HG02642 (cell line): ENCODE results near the gene HGS.
"Not testable (repeated sequence)": the region's sequence is repeated elsewhere in the genome, so short reads cannot be mapped to it uniquely, and the experiment has no call there.

Source experiments
- ATAC-seq: cut with Tn5 transposase; IDR thresholded peaks from one replicate; pipeline ENCODE4 v1.9.1; 2021; ENCODE audit warnings: mild to moderate bottlenecking; ENCODE audit not compliant: unreplicated experiment, poor library complexity

HGS gene

GRCh38 chr17:81738801-81739393, 55.1 kb downstream of the HGS start:
- ATAC-seq = no peak

GRCh38 chr17:81739593-81739992, 55.8 kb downstream of the HGS start:
- ATAC-seq = not testable (repeated sequence)

GRCh38 chr17:81740395-81740961, 56.7 kb downstream of the HGS start:
- ATAC-seq = no peak

GRCh38 chr17:81741049-81741593, 57.3 kb downstream of the HGS start:
- ATAC-seq = no peak

- ATAC-seq = no peak
These were observed 58.0 kb downstream of the HGS start for GRCh38 chr17:81741594-81742452.
